ENCODE data around the gene LMTK3. TPM values are rescaled to one million over a fixed set of nuclear protein-coding genes. Genes with fewer than 3 reads are reported as not detected.

The LMTK3 gene
- total and polyA plus RNA-seq, 2 of the 13 experiments (the other 11 are each of a cell fraction or from before 2014, with no cell fraction given): 0.18 to 0.29 TPM

DNA sequence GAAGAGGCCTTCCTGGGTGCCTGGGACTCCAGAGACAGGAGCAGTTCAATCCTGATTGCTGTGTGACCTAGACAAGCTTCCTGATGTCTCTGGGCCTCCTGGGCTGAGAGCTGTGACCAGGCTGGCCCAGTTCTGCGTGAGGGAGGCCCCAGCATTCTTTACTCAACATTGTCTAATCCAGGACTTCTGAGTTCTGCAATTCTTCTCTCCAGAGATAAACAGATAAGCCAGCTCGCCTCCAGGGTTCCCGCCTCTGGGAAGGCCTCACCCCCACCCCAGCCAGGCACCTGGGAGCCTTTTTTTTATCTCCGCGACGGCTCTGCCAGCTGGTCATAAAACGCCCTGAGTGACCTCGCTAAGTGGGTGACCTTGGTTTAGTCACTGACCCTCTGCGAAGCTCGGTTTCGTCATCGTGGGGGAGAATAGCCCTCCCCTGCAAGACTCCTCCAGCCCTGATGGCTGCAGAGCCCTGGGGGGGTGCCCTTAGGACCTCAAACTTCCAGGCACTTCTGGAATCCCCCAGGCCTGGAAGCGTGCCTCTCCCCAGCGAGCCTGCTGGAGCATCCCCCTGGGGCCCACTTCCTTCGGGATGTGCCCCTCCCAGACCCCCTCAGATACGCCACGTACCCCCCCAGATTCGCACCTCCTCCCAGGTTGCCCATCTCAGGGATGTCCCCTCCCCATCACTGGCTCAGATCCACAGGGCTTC lies 42.2 kb upstream of the LMTK3 start (continued):
- TF ChIP-seq, protein P1, sequence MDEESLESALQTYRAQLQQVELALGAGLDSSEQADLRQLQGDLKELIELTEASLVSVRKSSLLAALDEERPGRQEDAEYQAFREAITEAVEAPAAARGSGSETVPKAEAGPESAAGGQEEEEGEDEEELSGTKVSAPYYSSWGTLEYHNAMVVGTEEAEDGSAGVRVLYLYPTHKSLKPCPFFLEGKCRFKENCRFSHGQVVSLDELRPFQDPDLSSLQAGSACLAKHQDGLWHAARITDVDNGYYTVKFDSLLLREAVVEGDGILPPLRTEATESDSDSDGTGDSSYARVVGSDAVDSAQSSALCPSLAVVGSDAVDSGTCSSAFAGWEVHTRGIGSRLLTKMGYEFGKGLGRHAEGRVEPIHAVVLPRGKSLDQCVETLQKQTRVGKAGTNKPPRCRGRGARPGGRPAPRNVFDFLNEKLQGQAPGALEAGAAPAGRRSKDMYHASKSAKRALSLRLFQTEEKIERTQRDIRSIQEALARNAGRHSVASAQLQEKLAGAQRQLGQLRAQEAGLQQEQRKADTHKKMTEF (CRISPR knock-in tag; IDR thresholded peaks at IDR 0.05): peak; percentile 37; the same call in 1 of the 2 replicates
- TF ChIP-seq THAP11 (CRISPR knock-in tag; IDR thresholded peaks at IDR 0.05): peak; percentile 69
- no peak for TF ChIP-seq MTA3 (CRISPR knock-in tag; IDR thresholded peaks at IDR 0.05)
- TF ChIP-seq SMAD9 (CRISPR knock-in tag; IDR thresholded peaks at IDR 0.05): no peak
- TF ChIP-seq, protein P2, sequence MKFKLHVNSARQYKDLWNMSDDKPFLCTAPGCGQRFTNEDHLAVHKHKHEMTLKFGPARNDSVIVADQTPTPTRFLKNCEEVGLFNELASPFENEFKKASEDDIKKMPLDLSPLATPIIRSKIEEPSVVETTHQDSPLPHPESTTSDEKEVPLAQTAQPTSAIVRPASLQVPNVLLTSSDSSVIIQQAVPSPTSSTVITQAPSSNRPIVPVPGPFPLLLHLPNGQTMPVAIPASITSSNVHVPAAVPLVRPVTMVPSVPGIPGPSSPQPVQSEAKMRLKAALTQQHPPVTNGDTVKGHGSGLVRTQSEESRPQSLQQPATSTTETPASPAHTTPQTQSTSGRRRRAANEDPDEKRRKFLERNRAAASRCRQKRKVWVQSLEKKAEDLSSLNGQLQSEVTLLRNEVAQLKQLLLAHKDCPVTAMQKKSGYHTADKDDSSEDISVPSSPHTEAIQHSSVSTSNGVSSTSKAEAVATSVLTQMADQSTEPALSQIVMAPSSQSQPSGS (CRISPR knock-in tag; IDR thresholded peaks at IDR 0.05): peak; percentile 70
- TF ChIP-seq ZNF678 (CRISPR knock-in tag; IDR thresholded peaks at IDR 0.05): no peak
- TF ChIP-seq ATF1 (CRISPR knock-in tag; IDR thresholded peaks at IDR 0.05): peak; percentile 26; the same call in 1 of the 2 replicates
- TF ChIP-seq, protein P3, sequence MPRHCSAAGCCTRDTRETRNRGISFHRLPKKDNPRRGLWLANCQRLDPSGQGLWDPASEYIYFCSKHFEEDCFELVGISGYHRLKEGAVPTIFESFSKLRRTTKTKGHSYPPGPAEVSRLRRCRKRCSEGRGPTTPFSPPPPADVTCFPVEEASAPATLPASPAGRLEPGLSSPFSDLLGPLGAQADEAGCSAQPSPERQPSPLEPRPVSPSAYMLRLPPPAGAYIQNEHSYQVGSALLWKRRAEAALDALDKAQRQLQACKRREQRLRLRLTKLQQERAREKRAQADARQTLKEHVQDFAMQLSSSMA (CRISPR knock-in tag; IDR thresholded peaks at IDR 0.05): no peak
- TF ChIP-seq, protein P4, sequence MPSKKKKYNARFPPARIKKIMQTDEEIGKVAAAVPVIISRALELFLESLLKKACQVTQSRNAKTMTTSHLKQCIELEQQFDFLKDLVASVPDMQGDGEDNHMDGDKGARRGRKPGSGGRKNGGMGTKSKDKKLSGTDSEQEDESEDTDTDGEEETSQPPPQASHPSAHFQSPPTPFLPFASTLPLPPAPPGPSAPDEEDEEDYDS (CRISPR knock-in tag; IDR thresholded peaks at IDR 0.05): no peak
- no peak for TF ChIP-seq ZBTB39 (CRISPR knock-in tag; IDR thresholded peaks at IDR 0.05)
- TF ChIP-seq ZNF382 (CRISPR knock-in tag; IDR thresholded peaks at IDR 0.05; ENCODE audit: borderline replicate concordance): no peak
- no peak for TF ChIP-seq ZNF530 (CRISPR knock-in tag; IDR thresholded peaks at IDR 0.05; ENCODE audit: low read depth)
- TF ChIP-seq ZNF749 (CRISPR knock-in tag; IDR thresholded peaks at IDR 0.05; ENCODE audit: borderline replicate concordance): no peak
- TF ChIP-seq ZBTB21 (CRISPR knock-in tag; IDR thresholded peaks at IDR 0.05): no peak
- 0 out of 2 replicates have a peak, but pooled peaks have one; percentile 18 for TF ChIP-seq CREB1 (IDR thresholded peaks at IDR 0.05)
- TF ChIP-seq CREB1 (CRISPR knock-in tag; IDR thresholded peaks at IDR 0.05): peak; percentile 57; the same call in 1 of the 2 replicates
- no peak for TF ChIP-seq ZNF317 (CRISPR knock-in tag; IDR thresholded peaks at IDR 0.05)
- TF ChIP-seq ARNTL (CRISPR knock-in tag; IDR thresholded peaks at IDR 0.05): no peak
- TF ChIP-seq ZNF292 (CRISPR knock-in tag; IDR thresholded peaks at IDR 0.05; ENCODE audit: borderline replicate concordance, low read depth): no peak
- TF ChIP-seq SIX1 (CRISPR knock-in tag; IDR thresholded peaks at IDR 0.05; ENCODE audit: borderline replicate concordance): no peak
- TF ChIP-seq KMT2A (CRISPR knock-in tag; IDR thresholded peaks at IDR 0.05): no peak
- TF ChIP-seq RCOR2 (CRISPR knock-in tag; IDR thresholded peaks at IDR 0.05): 0 out of 2 replicates have a peak, but pooled peaks have one; percentile 53
- TF ChIP-seq BHLHE40 (IDR thresholded peaks at IDR 0.05; ENCODE audit: low read length): no peak
- TF ChIP-seq FIP1L1 (IDR thresholded peaks at IDR 0.05; ENCODE audit: borderline replicate concordance, insufficient read depth, low read depth, low read length): no peak
- no peak for TF ChIP-seq ZNF383 (CRISPR knock-in tag; IDR thresholded peaks at IDR 0.05; ENCODE audit: borderline replicate concordance)

Measured in HepG2 (cell line).